Measurements from ENCODE around the gene TFIP11.
"Not testable (repeated sequence)": the region's sequence is repeated elsewhere in the genome, so short reads cannot be mapped to it uniquely, and the experiment has no call there.

Gene TFIP11

DNA sequence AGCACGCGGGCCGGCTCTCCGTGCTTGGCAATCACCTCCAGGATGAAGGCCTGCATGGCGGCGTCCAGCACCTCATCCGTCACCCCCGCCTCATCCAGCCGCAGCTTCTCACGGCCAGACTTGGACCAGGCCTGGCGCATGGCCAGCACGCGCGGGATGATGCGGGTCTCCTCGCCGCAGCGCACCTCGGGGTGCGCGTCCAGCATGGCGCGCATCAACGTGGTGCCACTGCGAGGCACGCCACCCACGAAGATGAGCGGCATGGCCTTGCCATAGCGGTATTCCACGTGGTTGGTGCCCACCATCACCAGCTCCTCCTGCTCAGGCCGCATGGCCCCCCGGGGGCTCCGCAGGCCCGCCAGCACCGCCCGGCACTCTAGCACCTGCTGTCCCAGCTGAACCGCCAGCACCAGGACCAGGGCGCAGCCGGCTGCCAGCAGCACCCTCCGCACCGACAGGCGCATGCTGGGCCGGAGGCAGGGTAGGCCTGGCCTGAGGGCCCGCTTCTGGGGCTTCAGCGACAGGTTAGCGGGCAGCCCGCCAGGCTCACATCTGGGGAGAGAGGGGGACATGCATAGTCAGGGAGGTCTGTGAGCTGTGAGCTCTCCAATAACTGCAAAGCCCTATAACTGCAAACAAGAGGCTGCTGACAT, 29.0 kb upstream of the TFIP11 start:
- no peak for DNase-seq (ENCODE audit: low read depth)

GRCh38 chr22:26540119-26540518, 27.8 kb upstream of the TFIP11 start:
- DNase-seq (ENCODE audit: low read depth) = no peak

GRCh38 chr22:26536762-26537134, 24.5 kb upstream of the TFIP11 start:
- no peak for DNase-seq (ENCODE audit: low read depth)

GRCh38 chr22:26536056-26536761, 23.9 kb upstream of the TFIP11 start:
- DNase-seq (ENCODE audit: low read depth) = no peak

- DNase-seq (ENCODE audit: low read depth) = no peak
Observed at GRCh38 chr22:26535603-26535908, 23.3 kb upstream of the TFIP11 start.

GRCh38 chr22:26534874-26535602, 22.8 kb upstream of the TFIP11 start:
- no peak for DNase-seq (ENCODE audit: low read depth)

DNA sequence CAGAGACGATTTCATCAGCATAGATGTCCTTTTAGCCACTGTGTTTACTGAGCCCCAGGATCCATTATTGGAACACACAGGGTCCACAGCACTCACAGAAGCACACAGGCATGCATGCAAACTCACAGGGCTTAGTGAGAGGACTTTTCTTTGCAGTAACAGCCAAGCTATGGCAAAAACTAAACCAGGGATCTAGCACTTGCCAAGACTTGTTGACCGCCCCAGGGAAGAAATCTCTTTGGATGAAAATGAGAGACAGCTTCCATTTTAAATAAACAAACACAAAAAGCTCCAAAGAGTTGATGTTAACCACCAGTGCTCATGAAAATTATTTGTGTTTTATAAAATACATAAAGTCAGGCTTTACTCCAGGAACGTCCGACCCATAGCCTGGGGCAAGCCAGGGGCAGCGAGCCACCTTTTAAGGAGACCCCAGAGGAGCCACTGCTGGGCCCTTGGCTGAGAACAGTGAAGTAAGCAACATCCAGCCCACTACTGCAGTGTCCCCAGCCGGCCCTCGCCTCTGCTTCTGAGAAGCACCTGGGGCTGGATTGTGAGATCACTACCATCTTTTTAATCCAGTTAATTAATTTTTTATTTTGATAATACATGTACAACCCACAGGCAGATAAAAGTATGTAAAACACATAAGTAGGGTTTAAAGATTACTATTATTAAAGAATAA, 22.0 kb upstream of the TFIP11 start:
- no peak for DNase-seq (ENCODE audit: low read depth)

DNA sequence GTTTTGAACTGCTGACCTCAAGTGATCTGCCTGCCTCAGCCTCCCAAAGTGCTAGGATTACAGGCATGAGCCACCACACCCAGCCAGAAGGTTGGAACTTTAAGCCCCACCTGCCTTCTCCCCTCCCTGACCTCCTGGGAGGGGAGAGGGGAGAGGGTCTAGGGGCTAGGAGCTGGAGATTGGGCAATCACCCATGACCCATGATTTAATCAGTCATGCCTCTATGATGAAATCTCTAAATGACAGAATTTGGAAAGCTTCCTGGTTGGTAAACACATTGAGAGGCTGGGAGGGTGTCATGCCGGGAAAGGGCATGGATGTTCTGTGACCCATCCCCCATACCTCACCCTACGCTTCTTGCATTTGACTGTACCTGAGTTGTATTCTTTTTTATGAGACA, 17.1 kb upstream of the TFIP11 start:
- DNase-seq (ENCODE audit: low read depth) = no peak

DNA sequence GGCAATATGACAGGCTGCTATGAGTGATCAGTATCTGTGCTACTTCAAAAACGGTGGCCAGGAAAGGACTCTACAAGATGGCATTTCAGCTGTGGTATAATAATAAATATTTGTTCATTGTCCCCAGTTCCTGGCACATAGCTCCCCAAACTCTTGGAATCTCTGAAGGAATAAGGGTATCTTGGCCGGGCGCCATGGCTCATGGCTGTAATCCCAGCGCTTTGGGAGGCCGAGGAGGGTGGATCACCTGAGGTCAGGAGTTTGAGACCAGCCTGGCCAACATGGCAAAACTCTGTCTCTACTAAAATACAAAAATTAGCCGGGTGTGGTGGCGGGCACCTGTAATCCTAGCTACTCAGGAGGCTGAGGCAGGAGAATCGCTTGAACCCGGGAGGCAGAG, 16.2 kb upstream of the TFIP11 start:
- not testable (repeated sequence) for DNase-seq (ENCODE audit: low read depth)

GRCh38 chr22:26527574-26528465, 15.5 kb upstream of the TFIP11 start:
- DNase-seq (ENCODE audit: low read depth) = no peak

- DNase-seq (ENCODE audit: low read depth) = no peak
Observed at GRCh38 chr22:26527167-26527566, 14.9 kb upstream of the TFIP11 start.

- DNase-seq (ENCODE audit: low read depth) = no peak
Observed at GRCh38 chr22:26525946-26526564, 13.8 kb upstream of the TFIP11 start.

DNA sequence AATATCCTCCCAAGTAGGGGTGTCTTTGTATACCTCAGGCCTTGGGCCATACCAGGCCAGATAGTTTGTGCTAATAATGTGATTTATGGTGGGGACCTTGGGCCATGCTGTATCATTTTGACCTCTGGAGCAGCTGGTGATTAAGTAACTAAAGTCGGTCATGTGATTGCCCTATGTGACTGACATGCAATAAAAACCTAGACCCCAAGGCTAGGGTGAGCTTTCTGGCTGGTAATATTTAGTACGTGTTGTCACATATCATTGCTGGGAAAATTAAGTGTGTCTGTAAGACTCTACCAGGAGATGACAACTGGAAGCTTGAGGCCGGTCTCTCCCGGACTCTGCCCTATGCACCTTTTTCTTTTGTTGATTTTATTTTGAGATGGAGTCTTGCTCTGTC, 12.6 kb upstream of the TFIP11 start:
- DNase-seq (ENCODE audit: low read depth) = no peak

- DNase-seq (ENCODE audit: low read depth) = no peak
Observed at GRCh38 chr22:26522592-26522991, 10.3 kb upstream of the TFIP11 start.

GRCh38 chr22:26522012-26522411, 9.7 kb upstream of the TFIP11 start:
- no peak for DNase-seq (ENCODE audit: low read depth)

GRCh38 chr22:26517429-26517828, 5.2 kb upstream of the TFIP11 start:
- no peak for DNase-seq (ENCODE audit: low read depth)

DNA sequence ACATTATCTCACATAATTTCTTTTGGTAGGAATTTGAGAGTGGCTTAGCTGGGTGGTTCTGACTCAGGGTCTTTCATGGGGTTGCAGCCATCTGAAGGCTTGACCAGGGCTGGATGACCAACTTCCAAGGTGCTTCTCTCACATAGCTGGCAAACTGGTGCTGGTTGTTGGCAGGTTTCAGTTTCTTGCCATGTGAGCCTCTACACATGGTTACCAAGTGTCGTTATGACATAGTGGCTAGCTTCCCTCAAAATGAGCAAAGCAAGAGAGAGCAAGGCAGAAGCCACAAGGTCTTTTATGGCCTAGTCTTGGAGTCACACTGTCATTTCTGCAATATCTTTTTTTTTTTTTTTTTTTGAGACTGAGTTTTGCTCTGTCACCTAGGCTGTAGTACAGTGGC, 4.2 kb upstream of the TFIP11 start:
- no peak for DNase-seq (ENCODE audit: low read depth)

- no peak for DNase-seq (ENCODE audit: low read depth)
Observed at GRCh38 chr22:26515931-26516330, 3.7 kb upstream of the TFIP11 start.

DNA sequence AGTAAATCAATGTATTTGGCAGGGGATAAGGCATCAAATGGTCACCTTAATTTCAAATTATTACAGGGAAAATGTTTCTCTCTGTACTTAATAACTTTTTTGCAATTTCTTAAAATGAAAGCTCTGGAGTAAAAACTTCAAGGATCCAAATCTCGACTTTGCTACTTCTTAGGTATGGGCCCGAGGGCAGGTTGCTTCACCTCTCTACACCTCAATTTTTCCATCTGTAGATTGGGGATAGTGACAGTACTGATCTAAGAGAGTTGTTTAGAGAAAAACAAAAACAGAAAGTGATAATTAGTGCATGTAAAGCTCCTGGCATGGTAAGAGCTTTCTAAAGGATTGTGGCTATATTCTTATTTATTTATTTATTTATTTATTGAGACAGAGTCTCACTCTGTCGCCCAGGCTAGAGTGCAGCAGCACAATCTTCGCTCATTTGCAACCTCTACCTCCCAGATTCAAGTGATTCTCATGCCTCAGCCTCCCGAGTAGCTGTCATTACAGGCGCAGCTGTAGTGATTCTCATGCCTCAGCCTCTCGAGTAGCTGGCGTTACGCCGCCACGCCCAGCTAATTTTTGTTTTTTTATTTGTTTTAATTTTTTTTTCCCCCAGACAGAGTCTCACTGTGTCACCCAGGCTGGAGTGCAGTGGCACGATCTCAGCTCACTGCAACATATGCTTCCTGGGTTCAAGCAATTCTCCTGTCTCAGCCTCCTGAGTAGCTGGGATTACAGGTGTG, 2.3 kb upstream of the TFIP11 start:
- no peak for DNase-seq (ENCODE audit: low read depth)

- no peak for DNase-seq (ENCODE audit: low read depth)
Observed at GRCh38 chr22:26513838-26514237, 1.6 kb upstream of the TFIP11 start.

DNA sequence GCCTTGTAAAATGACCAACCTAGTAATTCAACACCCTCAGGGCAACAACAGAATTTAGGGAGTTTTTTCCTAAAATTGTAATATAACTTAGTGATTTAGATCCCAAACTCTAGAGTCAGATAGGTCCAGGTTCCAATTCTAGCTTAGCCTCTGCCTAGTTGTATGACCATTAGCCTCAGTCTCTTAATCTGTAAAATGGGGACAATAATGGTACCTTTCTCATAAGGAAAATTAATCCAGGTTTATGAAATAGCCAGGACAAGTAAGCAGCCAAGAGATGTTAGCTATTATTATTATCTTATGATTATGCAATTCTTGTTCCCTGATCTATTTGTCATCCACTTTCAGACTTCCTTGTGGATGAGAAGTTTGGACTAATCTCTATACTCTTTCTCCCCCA, 4.1 kb downstream of the TFIP11 start:
- no peak for DNase-seq (ENCODE audit: low read depth)

Data from stimulated activated CD8-positive, alpha-beta memory T cell treated with anti-CD3 and anti-CD28 coated beads, Interleukin-15, amount 100 ng/mL, for 24 hours (primary cell).